Body of pancreas (tissue), 4 donors: ENCODE measurements around the gene ZNF862.

Experiments used
- POLR2A ChIP-seq, 3 donors: fragments of 450-650 bp; IDR thresholded peaks; one replicate each; pipeline ENCODE4 v1.6.1; 2016; ENCODE audit warnings: antibody characterized with exemption in 3 of 3, mild to moderate bottlenecking in 2 of 3
- TF ChIP-seq, protein P1 (sequence below), 7 experiments: fragments of 450-650 bp in 4 of 7; fragments of 200-600 bp in 3 of 7; sonication (generic) in 3 of 7; IDR thresholded peaks; one replicate each; pipeline ENCODE4 v1.5.1; 2016 to 2019; ENCODE audit warnings: antibody characterized with exemption in 7 of 7

- TF ChIP-seq, protein P1, sequence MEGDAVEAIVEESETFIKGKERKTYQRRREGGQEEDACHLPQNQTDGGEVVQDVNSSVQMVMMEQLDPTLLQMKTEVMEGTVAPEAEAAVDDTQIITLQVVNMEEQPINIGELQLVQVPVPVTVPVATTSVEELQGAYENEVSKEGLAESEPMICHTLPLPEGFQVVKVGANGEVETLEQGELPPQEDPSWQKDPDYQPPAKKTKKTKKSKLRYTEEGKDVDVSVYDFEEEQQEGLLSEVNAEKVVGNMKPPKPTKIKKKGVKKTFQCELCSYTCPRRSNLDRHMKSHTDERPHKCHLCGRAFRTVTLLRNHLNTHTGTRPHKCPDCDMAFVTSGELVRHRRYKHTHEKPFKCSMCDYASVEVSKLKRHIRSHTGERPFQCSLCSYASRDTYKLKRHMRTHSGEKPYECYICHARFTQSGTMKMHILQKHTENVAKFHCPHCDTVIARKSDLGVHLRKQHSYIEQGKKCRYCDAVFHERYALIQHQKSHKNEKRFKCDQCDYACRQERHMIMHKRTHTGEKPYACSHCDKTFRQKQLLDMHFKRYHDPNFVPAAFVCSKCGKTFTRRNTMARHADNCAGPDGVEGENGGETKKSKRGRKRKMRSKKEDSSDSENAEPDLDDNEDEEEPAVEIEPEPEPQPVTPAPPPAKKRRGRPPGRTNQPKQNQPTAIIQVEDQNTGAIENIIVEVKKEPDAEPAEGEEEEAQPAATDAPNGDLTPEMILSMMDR (IDR thresholded peaks at IDR 0.05), result no peak
- no peak for TF ChIP-seq POLR2A (IDR thresholded peaks at IDR 0.05)
Measured at GRCh38 chr7:149824301-149824741, 13.9 kb upstream of the ZNF862 start.
